Dedifferentiated amniotic fluid mesenchymal stem cell (primary cell): Measurements from ENCODE around the gene KCNJ6.
"Not testable (repeated sequence)": the region's sequence is repeated elsewhere in the genome, so short reads cannot be mapped to it uniquely, and the experiment has no call there.

Experiments used
- DNase-seq: peaks from one replicate; pipeline ENCODE4 v3.0.0-alpha.2; 2016; ENCODE audit errors: extremely low spot score

KCNJ6 gene

DNA sequence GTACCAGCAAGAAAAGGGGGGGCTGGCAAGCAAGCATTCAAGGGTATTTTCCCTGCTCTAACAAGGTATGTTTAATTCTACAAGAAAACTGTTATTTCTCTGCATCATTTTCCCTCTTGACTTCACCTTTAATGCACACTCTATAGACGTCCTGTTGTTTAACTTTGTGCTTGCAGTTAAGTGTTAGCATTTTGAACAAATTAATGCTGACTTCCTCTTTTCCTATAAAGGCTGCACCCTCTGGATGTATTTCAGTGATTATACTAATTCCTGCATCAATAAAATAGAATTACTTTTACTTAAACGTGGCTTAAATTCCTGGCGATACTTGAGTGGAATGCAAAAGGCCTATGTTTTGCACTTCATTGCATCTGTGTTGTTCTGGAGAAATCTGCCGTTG is 183.3 kb downstream of the KCNJ6 start:
- DNase-seq: no peak

DNA sequence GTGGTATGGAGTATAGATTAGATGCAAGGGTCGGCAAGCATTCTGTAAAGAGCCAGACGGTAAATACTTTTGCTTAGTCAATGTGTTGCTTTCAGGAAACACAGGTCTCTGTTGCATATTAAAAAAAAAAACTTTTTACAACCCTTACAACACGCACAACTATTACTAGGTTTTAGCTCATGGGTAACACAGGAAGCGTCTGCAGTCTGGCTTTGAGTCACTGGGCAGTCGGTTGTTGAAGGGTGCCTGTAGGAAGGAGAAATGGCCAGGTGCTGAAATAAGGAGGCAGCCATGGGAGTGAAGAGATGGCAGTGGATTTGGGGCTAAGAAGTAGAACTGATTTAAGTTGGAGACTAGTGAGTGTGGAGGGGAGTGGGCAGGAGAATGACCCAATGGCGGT is 192.1 kb downstream of the KCNJ6 start:
- DNase-seq: no peak

DNA sequence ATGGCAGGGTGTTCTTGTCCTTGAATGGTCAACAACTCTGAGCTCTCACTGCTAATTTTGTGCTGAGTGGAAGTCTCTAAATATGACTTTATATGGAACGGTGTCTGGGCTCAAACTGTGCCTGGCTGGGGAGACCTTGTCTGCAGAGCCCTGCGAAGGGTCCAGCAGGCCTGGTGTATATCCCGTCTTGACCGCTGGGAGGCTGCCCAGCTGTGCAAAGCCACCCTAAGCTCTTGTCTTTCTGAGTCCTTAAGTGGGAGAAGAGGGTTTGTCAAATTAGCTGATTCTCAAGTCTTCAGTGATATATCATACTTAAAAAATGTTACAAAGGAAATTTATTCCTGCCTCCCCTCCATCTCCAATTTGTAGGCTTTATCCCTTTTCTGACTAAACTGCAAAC is 198.7 kb downstream of the KCNJ6 start:
- no peak for DNase-seq

DNA sequence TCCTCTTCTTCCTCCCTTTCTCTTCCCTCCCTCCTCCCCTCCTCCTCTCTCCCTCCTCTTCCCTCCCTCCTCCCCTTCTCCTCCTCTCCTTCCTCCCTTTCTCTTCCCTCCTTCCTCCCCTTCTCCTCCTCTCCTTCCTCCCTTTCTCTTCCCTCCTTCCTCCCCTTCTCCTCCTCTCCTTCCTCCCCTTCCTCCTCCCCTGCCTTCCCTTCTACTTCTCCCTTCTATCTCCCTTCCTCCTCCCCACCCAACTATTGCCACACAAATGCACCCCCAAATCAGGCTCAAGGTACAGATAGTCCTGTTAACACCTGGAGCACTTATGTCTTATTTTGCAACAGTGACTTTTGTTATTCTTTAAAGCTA is 203.7 kb downstream of the KCNJ6 start:
- DNase-seq: not testable (repeated sequence)

DNA sequence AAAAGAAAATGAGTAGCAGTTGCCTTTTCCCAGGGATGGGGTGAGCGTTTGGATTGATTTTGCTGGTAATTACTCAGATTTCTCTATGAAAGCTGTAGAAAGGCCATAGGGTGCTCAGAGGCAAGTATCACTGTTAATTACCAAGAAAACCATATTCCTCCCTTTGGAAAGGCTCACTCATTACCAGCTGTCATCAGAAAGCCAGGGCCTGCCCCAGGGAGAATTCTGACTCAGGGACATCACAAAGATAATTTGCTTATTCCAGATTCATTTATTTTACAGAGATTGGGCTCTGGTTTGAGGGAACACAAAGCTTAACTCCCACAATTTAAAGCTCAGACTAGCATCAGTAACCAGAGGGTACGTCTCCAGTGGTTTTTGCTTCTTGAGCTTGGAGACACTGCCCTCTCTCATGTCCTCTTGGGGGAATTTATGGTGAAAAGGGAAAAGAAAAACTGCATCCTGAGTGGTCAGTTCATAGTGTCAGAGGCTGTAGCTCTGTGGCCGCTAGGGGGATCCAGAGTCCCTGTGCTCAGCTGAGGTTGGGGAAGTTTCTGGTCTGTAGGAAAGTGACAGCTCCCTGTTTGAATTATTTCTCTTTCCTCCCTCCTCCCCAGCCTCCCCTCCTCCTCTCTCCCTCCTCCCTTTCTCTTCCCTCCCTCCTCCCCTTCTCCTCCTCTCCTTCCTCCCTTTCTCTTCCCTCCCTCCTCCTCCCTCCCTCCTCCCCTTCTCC is 204.3 kb downstream of the KCNJ6 start:
- peak; percentile 77 for DNase-seq

DNA sequence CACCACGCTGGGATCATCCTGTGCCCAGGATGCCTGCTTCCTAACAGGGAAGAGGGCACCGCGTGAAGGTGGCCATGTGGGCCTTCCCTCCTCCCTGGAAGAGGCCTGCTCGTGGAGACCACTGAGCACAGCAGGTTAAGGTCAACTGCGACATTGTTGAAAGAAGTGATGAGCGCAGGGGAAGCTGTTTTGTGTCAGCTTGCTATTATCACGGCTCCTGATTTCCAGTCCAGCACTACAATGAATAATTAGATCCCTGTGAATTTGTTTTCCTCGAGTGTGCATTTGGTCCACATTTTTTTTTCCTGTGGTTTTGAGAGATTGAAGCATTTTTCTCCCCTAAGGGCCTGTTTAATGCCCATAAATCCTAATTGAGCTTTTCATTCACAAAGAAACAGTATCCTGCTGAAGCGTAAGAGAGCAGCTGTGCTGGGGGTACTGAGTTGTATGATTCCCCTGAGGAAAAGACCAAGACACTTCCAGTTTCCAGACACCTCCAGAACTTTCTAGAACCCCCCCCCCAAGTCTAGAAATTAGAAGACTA is 204.9 kb downstream of the KCNJ6 start:
- no peak for DNase-seq

DNA sequence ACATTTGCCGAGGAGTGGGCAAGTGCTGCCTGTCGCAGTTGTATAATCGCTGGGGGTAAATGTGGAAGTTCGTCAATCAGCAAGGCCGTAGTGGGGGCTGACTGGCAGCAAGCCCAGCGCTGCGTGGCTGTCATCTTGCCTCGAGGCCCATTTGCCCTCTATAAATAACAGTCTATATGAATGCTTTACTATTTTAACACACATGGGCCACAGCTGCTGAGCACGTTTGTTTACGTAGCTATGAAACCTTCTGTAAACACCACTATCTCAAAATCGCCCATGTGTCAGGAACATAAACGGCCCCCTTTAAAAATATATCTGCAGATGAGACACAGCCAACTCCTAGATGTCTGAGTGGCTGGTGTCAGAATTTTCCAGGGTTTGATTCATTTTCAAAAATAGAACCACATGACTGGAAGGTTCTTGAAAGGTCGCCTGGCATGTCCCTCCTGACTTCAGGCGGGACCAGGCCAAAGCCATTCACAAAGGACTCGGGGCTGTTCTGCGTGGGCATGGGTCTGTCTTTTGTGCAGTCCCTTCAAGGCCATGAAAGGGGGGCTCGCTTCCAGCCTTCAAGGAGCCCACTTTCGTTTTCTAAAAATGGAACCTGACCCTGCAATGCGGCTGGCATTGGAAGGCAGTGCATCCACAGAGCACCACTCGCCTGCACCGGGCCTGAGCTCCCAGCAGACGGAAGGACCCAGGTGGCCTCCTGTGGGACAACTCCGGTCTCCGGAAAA is 205.5 kb downstream of the KCNJ6 start:
- DNase-seq: no peak

DNA sequence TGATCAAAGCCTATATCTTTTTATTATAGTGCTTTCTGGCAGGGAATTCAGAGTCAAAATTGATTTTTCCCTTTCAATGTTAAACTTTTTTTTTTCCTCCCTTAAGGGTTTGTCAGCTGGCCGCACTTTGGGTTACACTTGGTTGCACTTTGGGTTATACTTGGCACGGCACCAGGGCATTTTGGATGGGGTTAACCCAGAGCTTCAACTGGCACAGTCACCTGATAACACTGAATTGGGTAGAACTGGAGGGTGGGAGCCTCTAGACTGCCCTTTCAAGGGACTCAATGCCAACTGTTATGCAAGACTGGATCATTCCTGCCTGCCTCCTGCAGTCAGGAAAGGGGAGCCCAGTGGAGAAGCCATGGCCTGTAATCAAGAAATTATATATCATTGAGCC is 211.5 kb downstream of the KCNJ6 start:
- DNase-seq: no peak

DNA sequence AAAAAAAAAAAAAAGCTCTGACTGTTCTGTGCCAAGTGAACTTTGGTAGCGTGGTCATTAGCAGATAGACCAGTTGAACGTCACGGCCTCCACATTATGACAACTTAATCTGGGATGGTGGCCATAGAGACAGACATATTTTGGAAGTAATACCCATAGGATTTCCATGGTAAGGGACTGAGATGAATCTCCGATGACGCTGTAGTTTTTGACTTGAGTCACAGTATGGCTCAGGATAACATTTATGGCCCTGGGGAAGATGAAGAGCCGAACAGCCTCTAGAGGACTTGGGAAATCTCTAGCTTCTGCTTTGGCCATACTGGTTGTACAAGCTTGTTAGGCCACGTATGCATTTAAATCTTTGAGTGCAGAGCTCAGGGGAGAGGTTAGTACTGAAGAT is 214.0 kb downstream of the KCNJ6 start:
- no peak for DNase-seq

DNA sequence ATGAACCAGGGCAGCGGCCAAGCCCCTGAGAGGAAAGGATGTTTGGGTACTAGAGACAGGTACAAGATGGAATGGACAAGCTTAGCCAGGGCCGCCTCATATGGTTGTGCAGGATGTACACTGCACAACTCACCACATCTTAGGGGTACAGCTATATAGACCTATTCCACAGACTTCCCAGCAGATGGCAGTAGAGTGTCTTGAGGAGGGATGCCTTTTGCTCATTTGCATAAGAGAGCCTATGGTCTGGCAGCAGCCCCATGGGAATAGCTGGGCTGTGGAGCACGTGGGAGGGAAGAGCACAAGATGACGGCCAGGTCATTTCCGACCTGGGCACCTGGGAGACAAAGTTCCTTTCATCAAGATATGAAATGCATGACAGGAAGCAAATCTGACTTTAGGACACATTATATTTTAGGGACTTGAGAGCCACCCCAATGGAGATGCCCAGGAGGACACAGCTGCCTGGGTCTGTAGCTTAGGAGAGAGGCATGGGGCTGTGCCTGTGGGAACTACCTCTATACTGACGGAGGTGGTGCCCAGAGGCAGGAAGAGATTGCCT is 215.5 kb downstream of the KCNJ6 start:
- DNase-seq: peak; percentile 69

DNA sequence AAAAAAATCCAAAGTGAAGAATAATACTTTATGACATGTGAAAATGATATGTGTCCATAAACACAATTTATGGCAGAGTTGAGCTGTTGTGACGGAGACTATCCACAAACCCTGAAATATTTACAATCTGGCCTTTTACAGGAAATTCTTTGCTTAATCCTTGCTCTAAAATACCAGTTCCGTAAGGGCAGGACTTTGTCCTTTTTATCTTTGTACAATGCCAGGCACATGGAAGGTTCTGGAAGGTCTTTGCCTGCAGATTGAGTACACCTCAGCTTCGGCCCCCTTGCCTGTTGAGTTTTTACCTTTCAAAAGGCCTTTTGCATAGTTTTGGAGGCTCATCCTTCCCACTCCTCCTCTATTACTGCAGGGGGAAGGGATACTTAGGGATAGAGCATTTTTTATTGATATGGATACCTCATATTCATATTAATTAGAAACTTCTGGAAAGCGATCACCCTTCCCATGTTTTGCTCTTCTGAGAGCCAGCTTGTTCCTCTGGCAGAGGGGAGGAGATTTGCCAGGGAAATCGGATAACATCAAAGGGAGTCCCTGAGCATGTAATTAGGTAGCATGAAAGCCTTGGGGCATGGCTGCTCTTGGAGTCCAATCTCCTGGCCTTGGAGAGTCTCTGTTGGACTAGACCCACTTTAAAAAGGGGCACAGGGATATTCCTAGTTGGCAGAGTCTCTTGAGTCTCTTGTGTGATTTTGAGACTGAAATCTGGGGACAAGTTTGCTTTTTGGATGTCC is 217.1 kb downstream of the KCNJ6 start:
- no peak for DNase-seq

DNA sequence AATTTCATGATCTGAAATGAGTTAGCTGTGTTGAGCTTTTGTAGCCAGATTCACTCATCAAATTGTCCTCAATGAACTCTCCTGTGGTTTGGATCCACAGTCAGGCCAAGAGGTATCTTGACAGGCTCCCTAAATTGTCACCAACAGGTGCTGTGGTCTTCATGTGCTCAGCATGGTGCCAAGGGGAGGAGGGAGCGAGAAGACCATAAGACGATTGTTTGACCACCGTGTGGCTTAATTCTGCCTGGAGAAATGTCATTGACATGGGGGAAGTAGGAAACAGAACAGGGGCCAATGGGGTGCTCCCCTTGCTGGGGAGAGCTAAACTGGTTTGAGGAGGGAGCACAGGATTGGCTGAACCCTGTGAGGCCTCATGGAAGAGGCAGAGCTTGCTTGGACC is 219.3 kb downstream of the KCNJ6 start:
- no peak for DNase-seq

DNA sequence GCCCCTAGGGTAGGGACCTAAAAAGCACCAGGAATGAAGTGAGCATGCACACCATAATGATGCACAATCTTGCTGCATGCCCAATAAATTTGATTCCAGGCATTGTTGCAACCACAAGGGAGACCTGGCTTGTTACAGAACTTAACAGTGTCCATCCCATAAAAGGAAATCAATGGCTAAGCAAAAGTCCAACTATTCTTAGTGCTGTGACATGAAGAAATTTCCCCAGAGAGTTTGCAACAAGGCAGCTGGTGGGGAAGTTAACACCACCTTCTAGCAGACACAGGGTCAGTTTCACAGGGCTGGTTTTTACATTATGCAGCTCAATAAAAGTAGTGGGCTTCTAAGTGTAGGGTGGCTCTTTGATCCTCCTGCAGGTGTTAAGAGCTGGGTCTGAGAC is 221.1 kb downstream of the KCNJ6 start:
- no peak for DNase-seq

DNA sequence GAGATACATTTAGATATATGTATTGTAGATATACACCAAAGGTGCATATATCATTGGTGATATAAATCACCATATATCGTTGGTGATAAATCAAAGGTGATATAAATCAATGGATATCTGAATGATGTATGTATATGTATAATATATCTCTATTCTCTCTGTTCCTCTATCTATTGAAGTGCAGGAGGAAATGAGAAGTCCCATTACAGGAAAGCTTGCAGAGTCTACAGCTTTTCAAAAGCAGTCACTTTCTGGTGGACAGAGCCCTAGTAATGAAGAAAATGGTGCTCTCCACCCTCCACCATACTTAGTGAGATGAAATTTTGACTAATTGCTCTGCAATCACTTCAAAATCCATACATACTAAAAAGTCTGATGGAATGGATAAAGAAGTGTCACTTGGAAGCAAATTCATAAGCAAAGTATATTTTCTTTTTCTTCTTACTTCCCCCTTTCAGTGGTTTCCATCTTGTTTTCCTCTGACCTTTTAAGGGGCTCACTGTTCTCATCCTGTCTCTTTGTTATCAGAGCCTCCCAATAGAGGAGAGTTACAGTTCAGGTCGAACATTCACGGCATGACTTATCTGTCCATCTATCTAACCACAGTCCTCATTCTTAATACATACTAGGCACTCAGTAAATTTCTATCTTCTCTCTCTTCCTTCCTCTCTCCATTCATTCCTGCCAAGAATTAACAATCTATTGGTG is 227.2 kb downstream of the KCNJ6 start:
- DNase-seq: no peak

DNA sequence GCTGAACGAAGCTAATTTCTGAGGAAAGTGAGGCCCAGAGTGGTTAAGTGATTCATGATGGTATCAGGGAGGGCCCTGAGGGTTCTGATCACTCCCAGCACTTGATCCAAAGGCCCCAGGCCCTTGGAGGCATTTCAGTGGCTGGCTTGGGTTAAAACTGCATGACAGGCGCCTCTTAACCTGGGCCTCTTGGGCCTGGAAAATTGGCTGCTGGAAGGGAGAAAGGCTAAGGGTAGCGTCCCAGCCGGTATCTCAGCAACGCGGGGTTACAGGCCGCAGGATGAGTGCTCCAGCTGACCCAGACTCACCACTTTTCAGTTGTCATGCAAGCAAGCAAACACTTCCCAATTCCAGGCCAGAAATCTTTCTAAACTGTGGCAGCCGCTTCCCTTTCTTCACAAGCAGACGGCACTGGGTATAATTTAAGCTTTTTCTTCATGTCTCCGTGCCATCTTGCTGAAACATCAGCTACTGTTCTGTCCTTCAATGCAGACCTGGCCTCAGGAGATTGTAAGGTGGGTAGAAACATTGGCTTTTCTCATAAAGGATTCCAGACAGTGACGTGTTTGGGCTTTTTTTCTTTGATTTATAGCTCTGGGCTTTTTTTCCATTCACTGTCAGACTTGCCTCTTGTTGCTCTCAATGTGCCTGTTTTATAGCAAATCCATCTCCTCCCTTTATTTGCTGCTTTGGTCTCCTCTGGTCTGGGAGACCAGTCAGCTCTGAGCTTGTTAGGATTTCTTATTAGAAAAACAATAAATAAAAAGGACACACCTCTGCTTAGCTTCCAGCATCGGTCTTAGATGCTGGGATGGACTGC is 229.1 kb downstream of the KCNJ6 start:
- DNase-seq: no peak

DNA sequence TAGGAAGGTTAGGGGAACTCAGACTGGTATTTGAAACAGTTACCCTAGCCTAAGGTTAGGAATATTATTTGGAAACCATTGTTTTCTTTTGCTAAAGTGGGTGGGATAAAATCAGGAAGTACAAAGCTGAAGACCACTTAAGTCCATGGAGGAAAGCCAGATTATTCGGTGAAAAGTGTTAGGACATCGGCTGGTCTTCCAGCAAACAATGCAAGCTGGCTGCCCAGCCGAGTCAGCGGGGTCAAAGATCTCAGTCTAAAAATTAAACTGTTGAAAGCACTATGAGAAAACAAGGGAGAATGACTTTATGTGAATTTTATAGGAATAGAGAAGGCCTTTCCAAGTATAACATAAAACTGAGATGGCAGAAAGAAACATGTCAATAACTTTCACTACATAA is 231.7 kb downstream of the KCNJ6 start:
- DNase-seq: no peak

DNA sequence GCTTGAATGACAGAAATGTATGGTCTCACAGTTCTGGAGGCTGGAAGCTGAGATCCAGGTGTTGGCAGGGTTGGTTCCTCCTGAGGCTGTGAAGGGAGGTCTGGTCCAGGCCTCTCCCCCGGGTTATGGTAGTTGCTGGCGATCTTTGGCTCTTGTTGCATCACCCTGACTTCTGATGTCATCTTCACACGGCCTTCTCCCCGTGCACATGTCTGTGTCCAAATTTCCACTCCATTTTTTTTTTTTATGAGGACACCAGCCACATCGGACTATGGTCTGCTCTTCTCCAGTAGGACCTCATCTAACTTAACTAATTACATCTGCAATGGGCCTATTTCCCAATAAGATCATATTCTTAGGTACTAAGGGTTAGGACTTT is 232.2 kb downstream of the KCNJ6 start:
- DNase-seq: no peak

DNA sequence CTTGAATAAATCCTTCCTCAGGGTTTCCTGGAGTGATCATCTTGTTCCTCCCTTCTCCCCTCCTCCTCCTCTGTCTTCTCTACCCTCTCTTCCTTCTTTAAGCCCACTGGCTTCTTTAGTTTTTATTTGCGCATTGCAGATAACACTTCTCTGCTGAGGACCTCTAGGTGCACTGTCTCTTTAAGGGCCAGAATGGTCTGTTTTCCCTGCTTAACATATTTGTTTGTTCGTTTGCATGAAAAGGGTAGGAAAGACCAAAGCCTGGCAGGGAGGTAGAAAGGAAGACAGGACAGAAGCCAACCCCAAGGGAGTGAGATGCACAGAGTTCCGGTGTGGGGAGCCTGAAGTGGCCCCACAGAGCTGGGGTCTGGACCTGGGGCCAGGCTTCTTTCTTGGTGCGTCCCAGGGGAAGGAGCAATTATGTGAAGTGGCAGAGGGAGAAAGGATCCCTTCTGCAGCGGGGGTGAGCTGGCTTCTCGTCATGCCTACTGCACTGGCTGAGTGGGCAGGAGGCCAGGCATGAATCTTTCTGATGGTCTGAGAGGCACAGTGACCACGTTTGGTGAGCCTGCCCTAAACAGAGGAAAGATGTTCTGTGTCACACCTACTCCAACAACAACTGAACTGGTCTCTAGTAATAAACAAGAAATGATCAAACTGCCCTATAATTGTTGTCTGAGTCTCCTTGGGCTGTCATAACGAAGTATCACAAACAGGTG is 232.7 kb downstream of the KCNJ6 start:
- DNase-seq: no peak

DNA sequence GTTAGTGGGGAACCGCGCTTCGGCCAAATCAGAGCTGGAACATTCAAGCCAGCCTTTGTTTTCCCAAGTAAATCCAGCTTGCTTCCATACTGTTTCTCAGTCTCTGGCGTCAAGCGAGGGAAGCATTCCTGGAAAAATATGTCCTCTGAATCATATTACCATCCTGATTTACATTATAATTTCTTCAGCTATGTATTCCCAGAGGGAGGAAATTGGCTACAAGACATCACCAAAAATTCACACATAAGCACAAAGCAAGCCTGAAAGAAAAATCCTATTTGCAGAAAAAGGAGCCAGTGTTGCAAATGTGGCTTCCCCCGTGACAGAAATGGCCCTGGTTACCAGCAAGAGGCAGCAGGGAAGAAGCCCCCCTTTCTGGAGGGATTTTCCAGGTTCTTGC is 233.3 kb downstream of the KCNJ6 start:
- no peak for DNase-seq

DNA sequence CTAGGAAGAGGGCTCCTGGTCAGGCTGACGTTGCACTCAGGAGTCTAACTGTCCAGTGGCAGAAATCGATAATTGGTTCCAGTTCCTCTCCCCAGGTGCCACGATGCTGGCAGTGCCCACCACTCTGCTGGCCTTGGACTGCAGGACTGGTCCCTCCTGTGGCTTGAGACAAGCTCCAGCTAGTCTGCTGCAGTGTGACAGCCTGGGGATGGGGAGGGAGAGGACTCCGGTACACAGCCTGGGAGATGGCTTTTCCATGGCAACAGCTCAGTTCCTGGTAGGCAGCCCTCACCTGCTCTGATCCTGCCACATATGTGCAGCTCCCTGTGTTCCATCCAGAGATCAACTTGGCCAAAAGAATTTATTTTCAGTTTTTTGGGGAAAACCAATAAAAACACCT is 239.3 kb downstream of the KCNJ6 start:
- no peak for DNase-seq
